Activated naive CD8-positive, alpha-beta T cell (primary cell): Measurements from ENCODE around the gene VCAN.
A peak's percentile ranks its signal among the peaks of the same experiment; 100 is the strongest.
"Not testable (repeated sequence)": the region's sequence is repeated elsewhere in the genome, so short reads cannot be mapped to it uniquely, and the experiment has no call there.

Source experiments
- H3K27ac Mint-ChIP-seq: one replicate; pipeline ENCODE4 v1.8.0; 2021; ENCODE audit warnings: mixed read lengths
- H3K27me3 Mint-ChIP-seq: one replicate; pipeline ENCODE4 v1.8.0; 2021; ENCODE audit warnings: mixed read lengths
- H3K36me3 Mint-ChIP-seq: one replicate; pipeline ENCODE4 v1.8.0; 2021; ENCODE audit warnings: mixed read lengths
- H3K4me1 Mint-ChIP-seq: one replicate; pipeline ENCODE4 v1.8.0; 2021; ENCODE audit warnings: low read depth, mixed read lengths
- H3K4me3 Mint-ChIP-seq: one replicate; pipeline ENCODE4 v1.8.0; 2021; ENCODE audit warnings: mild to moderate bottlenecking, mixed read lengths
- H3K9me3 Mint-ChIP-seq: one replicate; pipeline ENCODE4 v1.8.0; 2021; ENCODE audit warnings: low read depth, mixed read lengths

Gene VCAN

DNA sequence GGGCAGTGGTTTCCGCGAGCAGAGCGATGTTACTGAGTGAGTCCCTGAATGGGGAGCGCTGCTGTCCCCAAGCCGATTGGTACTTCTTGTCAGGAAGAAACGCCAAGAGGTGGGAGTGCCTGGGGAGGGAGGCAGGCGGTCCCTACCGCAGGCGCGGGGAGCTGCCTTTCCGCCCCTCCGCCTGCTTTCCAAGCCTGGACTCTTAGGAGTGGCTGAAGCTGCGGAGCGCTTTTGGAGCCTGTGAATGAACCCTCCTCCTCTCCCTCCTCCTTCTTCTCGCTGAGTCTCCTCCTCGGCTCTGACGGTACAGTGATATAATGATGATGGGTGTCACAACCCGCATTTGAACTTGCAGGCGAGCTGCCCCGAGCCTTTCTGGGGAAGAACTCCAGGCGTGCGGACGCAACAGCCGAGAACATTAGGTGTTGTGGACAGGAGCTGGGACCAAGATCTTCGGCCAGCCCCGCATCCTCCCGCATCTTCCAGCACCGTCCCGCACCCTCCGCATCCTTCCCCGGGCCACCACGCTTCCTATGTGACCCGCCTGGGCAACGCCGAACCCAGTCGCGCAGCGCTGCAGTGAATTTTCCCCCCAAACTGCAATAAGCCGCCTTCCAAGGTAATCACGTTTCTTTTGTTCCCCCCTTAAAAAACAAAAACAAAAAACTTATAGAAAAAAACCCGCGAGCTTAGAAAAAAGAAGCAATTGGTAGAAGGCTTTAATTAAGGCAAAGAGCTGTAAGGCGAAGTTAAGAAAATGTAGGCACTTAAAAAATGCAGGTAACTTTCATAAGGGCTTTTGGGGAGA lies at the start of gene VCAN:
Gene VCAN, plus strand, starts transcription at position 340 of the 808 bp plus-strand sequence. CDS start 11,775 bp downstream, outside the sequence.
- Mint-ChIP-seq H3K27ac (no peak within 1 kb of the TSS), H3K4me1 (peaks cover 32% of the 10 kb centered on the region), H3K4me3 (peak within 1 kb of the TSS; percentile 63), H3K9me3 (no peaks in the 10 kb centered on the region), H3K36me3 (no peaks in the 10 kb centered on the region), H3K27me3 (peaks cover 64% of the 10 kb centered on the region)

DNA sequence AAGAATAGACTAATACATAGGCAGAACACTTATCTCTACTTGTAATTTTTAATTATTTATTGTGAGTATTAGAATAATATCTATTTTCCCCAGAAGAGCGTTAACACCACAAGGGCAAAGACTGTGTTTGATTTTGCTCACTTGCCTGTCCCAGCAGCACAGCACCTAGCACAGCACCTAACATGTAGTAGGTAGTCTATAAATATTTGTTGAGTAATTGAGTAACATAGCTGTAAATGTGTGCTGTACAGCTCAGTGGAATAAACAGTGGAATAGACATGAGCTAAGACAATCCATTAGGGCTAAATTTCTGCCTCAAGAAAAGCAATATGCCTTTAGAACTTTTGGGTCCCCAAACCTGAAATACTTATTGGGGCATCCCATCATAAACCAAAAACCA lies 49.3 kb upstream of the VCAN start:
- Mint-ChIP-seq H3K9me3 (no peaks in the 10 kb centered on the region), H3K27ac (no peak overlapping the region), H3K4me1 (no peaks in the 10 kb centered on the region), H3K36me3 (no peaks in the 10 kb centered on the region), H3K27me3 (peaks cover 2% of the 10 kb centered on the region), H3K4me3 (no peak overlapping the region)

DNA sequence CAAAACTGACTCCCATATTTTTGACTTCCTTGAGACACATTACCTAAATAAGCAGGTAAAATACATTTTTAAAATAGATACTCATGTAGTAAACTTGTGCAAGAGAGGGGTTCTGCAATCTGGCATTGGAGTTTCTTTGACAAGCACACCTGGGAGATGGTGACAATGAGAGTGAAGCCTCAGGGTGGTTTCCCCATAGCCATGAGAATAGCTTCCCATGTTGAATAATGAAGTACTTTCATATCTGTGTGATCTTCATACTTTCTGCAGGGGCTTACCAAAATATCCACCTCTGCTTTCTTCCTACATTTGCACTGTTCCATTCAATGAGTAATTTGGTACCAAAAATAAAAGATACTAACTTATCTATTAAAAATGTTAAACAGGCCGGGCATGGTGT lies 44.7 kb upstream of the VCAN start:
- Mint-ChIP-seq H3K9me3 (no peaks in the 10 kb centered on the region), H3K4me3 (no peak overlapping the region), H3K27ac (no peak overlapping the region), H3K36me3 (no peaks in the 10 kb centered on the region), H3K4me1 (no peaks in the 10 kb centered on the region), H3K27me3 (peaks cover 2% of the 10 kb centered on the region)

DNA sequence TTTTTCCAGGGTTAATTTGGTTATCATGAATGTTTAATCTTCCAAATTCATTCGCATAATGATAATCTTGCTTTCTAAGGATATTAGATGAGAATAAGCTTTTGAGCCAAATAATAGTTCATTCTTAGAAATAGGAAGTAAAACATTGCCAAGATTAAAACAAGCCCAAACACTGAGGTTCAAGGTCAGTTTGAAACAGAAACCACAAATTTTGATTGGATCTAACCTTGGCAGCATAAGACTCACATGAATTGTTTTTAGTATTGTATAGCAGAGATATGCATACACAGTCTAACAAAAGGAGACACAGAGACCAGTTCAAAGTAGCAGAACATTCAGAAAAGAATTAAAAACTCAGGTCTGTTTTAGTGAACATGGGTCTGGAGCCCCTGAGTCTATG lies 43.4 kb upstream of the VCAN start:
- Mint-ChIP-seq H3K36me3 (no peaks in the 10 kb centered on the region), H3K9me3 (no peaks in the 10 kb centered on the region), H3K27ac (no peak overlapping the region), H3K27me3 (peaks cover 2% of the 10 kb centered on the region), H3K4me1 (no peaks in the 10 kb centered on the region), H3K4me3 (no peak overlapping the region)

DNA sequence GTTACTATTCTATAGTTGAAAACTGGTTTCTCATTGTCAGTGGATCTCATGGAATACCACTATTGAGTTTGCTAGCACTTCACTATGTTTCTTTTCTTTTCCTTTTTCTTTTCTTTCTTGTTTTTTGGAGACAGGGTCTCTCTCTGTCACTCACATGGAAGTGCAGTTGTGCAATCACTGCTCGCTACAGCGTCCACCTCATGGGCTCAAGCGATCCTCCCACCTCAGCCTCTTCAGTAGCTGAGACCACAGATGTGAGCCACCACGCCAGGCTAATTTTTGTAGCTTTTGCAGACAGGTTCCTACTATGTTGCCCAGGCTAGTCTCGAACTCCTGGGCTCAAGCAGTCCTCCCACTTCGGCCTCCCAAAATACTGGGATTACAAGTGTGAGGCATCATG lies 42.7 kb upstream of the VCAN start:
- Mint-ChIP-seq H3K4me1 (no peaks in the 10 kb centered on the region), H3K27me3 (peaks cover 2% of the 10 kb centered on the region), H3K4me3 (no peak overlapping the region), H3K27ac (no peak overlapping the region), H3K9me3 (no peaks in the 10 kb centered on the region), H3K36me3 (no peaks in the 10 kb centered on the region)

DNA sequence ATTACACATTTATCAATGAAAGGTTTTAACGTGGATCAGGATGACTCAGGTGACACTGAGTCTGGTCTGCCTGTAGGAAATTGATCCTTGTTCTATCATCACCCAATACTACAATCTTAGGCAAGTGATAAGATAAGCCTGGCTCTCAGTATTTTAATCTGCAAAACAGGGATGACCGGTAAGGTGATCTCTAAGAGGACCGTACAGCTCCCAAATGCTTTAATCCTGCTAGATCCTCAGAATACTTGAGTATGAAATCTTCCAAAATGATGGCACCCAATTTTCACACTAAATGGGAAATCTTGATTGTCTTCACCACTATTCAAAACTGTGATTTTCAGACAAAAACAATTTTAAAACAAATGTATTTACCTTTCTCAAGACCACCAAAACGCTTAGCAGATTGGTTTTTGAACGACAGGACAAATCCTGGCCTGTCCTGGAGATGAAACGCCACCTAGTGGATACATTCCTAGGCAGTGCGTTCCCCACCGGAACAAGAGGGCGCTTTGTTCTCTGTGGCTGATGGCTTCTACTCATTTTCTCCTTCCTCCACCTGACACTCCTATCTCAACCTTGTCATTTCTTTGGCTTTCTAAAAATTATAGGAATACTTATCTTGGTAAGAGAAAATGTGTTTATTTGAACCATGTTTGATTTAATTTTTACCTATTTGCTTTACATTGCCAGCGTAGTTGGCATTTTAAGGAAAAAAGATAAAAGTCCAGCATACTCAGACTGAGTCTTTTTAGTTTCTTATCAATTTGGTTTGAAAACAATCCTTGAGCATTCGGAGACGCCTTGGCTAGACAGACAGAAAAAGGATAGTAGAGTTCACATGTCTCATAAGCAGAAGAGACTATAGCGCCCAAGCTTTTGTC lies 41.2 kb upstream of the VCAN start:
- Mint-ChIP-seq H3K4me3 (no peak overlapping the region), H3K27me3 (peaks cover 2% of the 10 kb centered on the region), H3K36me3 (no peaks in the 10 kb centered on the region), H3K4me1 (no peaks in the 10 kb centered on the region), H3K27ac (no peak overlapping the region), H3K9me3 (no peaks in the 10 kb centered on the region)

DNA sequence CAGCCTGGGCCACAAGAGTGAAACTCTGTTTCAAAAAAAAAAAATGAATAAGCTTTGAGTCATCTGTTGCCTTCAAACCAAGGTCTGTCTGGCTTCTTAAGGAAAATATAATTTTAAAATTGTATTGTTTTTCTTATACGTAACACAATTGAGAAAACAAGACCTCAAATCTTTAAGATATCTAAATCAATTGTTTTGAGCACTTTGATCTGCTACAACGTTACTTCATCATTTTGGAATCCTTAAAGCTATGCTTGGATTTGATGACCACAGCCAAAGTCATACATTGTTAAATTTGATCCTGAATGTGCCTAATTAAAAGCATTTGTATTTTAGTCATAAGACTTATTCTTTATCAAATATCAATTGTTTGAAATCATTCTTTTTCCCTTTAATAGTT lies 37.7 kb upstream of the VCAN start:
- Mint-ChIP-seq H3K27ac (no peak overlapping the region), H3K9me3 (no peaks in the 10 kb centered on the region), H3K4me3 (no peak overlapping the region), H3K36me3 (no peaks in the 10 kb centered on the region), H3K4me1 (no peaks in the 10 kb centered on the region), H3K27me3 (peaks cover 2% of the 10 kb centered on the region)

DNA sequence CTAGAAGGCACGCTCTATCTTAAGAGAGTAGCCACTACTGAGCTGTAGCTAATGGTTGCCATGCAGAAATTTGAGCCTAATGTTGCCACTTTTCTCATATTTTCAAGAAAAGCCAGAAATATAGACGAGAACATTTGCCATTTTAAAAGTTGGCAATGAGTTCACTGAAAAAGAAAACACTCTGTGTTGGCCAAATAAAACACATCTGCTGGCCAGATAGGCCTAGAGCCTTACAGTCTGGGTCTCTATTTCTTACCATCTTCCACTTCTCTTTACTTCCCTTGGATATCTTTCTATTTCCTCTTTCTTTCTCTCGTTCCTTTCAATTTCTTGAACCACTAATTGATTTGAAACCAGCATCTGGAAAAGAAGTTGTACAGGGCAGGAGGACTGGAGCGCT lies 36.6 kb upstream of the VCAN start:
- Mint-ChIP-seq H3K9me3 (no peaks in the 10 kb centered on the region), H3K27me3 (peaks cover 2% of the 10 kb centered on the region), H3K4me1 (no peaks in the 10 kb centered on the region)

DNA sequence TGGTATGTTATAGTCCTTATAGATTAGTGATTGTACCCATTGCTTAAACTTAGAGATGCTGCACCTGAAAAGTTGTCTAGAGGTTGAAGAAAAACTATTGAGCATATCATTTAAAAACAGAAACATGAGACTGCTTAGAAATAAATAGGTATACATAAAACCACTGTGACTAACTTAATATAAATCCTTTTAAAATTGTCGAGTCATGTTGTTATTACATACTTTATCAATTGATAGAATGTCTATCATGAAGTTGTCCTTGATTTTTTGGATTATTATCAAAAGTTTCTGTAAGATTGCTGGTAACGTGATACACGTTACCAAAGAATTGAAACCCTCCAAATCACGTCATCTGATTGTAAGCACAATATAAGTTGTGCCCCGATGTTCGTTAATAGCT lies 35.3 kb upstream of the VCAN start:
- Mint-ChIP-seq H3K36me3 (no peaks in the 10 kb centered on the region), H3K4me1 (no peaks in the 10 kb centered on the region), H3K9me3 (no peaks in the 10 kb centered on the region), H3K4me3 (no peak overlapping the region), H3K27ac (no peak overlapping the region), H3K27me3 (peaks cover 2% of the 10 kb centered on the region)

More for the DNA sequence above, 36.6 kb upstream of the VCAN start:
- no peak overlapping the region for H3K27ac Mint-ChIP-seq
- no peak overlapping the region for H3K4me3 Mint-ChIP-seq
- no peaks in the 10 kb centered on the region for H3K36me3 Mint-ChIP-seq

DNA sequence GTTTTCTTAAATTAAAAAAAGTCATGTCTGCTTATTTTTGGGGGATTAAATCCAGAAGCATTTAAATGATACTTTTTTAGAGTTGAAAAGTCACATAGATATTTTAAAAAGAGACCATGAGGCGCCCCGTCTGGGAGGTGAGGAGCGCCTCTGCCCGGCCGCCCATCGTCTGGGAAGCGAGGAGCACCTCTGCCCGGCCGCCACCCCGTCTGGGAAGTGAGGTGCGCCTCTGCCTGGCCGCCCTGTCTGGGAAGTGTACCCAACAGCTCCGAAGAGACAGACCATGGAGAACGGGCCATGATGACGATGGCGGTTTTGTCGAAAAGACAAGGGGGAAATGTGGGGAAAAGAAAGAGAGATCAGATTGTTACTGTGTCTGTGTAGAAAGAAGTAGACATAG lies 33.8 kb upstream of the VCAN start:
- H3K4me3 Mint-ChIP-seq, H3K27ac Mint-ChIP-seq, H3K36me3 Mint-ChIP-seq, H3K27me3 Mint-ChIP-seq, H3K9me3 Mint-ChIP-seq, H3K4me1 Mint-ChIP-seq: not testable (repeated sequence)

DNA sequence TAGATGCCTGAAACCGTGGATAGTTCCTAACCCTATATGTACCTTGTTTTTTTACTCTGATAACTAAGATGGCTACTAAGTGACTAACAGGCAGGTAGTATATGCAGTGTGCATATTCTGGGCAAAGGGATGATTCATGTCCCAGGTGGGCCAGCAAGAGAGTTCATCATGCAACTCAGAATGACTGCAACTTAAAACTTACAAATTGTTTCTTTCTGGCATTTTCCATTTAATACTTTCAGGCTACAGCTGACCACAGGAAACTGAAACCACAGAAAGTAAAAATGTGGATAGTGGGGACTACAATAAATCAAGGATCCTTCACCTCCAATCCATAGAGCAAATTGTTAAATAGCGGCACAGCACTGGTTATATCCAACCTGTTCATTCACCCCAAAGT lies 30.7 kb upstream of the VCAN start:
- Mint-ChIP-seq H3K27me3 (peaks cover 2% of the 10 kb centered on the region), H3K4me3 (no peak overlapping the region), H3K4me1 (no peaks in the 10 kb centered on the region), H3K36me3 (no peaks in the 10 kb centered on the region), H3K9me3 (no peaks in the 10 kb centered on the region), H3K27ac (no peak overlapping the region)

DNA sequence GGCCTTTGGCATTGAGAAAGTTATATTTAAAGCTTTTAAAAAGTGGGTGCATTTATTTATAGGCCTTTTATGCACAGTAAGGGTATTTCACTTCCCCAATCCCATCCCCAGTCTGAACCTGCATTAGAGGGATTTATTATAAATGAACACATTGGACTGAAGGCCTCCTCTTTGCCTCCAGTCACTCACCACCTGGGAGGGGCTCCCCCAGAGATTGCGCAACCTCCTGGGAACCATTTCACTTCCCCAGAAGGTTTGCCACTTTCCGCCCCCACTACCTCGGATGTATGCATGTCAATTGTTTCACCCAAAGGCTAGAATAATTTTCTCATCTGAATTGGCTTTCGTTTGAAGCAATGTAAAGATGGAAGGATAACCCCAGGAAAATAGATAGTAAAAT lies 29.8 kb upstream of the VCAN start:
- Mint-ChIP-seq H3K36me3 (no peaks in the 10 kb centered on the region), H3K27me3 (no peaks in the 10 kb centered on the region)

DNA sequence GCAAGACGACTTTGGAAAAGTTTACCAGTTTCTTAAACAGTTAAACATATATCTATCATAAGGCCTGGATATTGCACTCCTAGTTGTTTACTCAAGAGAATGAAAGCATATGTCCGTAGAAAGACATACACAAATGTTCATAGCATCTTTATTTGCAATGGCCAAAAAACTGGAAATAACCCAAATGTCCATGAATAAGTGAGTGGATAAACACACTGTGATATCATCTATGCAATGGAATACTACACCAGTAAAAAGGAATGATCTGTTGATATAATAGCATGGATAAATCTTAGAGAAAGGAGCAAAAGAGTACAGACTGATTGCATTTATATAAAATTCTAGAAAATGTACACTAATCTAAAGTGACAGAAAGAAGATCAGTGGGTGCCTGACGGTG lies 28.0 kb upstream of the VCAN start:
- no peak overlapping the region for H3K27ac Mint-ChIP-seq
- H3K4me1 Mint-ChIP-seq = no peaks in the 10 kb centered on the region
- no peaks in the 10 kb centered on the region for H3K9me3 Mint-ChIP-seq
- H3K4me3 Mint-ChIP-seq = no peak overlapping the region
- H3K36me3 Mint-ChIP-seq = no peaks in the 10 kb centered on the region
- no peaks in the 10 kb centered on the region for H3K27me3 Mint-ChIP-seq

More for the DNA sequence above, 29.8 kb upstream of the VCAN start:
- Mint-ChIP-seq H3K27ac (no peak overlapping the region), H3K4me1 (no peaks in the 10 kb centered on the region), H3K9me3 (no peaks in the 10 kb centered on the region), H3K4me3 (no peak overlapping the region)

DNA sequence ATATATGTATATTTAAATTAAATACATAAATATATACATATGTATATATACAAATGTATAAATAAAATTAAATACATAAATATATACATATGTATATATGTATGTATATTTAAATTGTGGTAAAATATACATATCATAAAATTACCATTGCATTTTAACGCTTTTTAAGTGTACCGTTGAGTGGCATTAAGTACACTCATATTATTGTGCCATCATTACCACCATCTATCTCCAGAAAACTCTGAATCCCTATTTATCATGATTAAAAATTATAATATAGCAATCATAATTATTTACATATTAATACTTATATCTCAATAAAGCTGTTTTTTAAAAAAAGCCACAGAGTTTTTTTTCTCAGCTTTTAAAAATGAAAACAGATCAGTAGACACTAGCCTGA lies 27.1 kb upstream of the VCAN start:
- Mint-ChIP-seq H3K27me3 (peaks cover 4% of the 10 kb centered on the region), H3K9me3 (no peaks in the 10 kb centered on the region), H3K4me3 (no peak overlapping the region), H3K36me3 (no peaks in the 10 kb centered on the region), H3K4me1 (no peaks in the 10 kb centered on the region), H3K27ac (no peak overlapping the region)

DNA sequence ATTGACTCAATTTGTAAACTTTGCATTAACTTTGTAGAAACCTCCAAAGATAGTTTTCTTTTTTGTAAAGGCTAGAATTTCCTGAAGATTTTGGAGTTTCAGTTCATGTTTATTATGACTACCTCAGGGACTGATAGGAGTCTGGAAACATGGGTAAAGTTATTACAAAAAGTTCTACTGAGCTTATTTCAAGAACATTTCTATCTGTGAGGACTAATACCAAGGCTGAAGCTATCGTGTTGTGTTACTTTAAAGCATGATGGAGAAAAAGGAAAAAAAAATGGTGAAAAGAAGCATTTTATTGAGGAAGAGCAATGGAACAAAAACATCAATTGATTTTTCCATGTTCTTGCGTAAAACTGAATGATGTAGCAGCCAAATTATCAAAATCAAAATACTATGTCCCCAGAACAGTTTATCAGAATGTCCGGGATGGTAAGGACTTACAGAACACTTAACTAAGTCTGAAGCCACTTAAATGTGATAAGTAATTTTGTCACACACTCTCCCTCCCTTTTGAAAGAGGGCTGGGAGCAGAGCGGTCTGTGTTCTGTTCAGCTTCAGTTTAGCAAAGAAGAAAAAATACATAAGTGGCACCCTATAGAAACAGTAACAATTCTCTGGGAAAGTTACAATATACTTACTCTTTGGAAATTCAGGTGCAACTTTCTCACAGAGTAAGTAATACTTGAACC lies 25.1 kb upstream of the VCAN start:
- H3K27ac Mint-ChIP-seq = no peak overlapping the region
- H3K4me3 Mint-ChIP-seq = no peak overlapping the region
- no peaks in the 10 kb centered on the region for H3K4me1 Mint-ChIP-seq
- H3K9me3 Mint-ChIP-seq = no peaks in the 10 kb centered on the region
- H3K27me3 Mint-ChIP-seq = peaks cover 13% of the 10 kb centered on the region
- no peaks in the 10 kb centered on the region for H3K36me3 Mint-ChIP-seq
